NCI-H1417 (cell line): ENCODE measurements around the gene GID8.

Source experiments
- DNase-seq, 3 experiments: peaks; one replicate each; lab custom pipeline; 2025; lab: John Stamatoyannopoulos, UW

Gene GID8

GRCh38 chr20:62943396-62943795, 5.4 kb downstream of the GID8 start:
- no peak for DNase-seq

DNA sequence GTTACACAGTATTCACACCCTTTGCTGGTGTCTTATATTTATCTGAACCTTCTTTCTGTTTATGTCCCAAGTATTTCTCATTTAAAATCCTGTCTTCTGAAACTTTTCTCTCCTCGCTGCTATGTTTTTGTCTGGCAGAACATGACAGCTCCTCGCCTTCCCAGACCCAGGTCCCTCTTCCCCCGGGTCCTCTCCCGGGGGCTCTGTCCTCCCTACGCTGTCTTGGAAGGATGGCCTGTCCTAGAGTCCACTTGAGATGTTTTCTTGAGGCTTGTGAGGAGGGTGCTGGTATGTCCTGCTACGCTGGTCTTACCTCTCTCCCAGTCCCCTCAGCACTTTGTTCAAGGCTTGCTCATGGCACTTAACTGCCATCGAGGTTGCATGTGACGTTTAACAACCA, 6.2 kb downstream of the GID8 start:
- DNase-seq = no peak

DNA sequence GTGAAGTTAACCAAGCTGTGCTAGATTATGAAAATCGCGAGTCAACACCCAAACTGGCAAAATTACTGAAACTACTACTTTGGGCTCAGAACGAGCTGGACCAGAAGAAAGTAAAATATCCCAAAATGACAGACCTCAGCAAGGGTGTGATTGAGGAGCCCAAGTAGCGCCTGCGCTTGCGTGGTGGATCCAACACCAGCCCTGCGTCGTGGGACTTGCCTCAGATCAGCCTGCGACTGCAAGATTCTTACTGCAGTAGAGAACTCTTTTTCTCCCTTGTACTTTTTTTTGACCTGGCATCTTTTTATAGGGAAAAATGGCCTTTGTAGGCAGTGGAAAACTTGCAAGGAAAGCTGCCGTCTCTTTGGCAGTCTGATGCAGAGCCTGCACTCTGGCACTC, 6.8 kb downstream of the GID8 start:
- no peak for DNase-seq

DNA sequence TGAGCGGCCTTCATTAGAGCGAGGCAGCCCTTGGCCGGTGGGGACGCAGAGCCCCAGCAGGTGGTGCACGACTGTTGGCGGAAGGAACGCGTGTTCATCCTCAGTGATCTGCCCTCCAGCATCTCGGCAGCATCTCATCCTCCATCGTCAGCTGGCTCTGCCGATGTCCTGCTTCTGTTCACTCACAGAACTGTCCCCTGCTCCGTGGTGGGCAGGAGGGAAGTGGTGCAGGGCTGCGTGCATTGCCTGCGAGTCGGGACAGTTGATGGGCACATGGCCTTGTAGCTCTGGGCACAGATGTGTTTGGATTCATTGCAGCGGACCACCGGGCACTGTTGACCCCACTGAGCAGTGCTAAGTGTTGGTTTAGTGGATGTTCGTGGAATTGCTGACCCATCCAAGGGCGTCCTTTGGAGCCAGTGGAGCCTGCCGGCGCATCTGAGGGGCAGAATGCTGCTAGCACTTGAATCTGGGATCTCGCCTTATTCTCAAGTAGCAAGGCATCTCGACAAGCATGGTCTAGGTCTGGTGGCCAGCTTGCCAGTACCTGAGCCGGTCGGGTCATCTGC, 7.9 kb downstream of the GID8 start:
- DNase-seq = no peak

DNA sequence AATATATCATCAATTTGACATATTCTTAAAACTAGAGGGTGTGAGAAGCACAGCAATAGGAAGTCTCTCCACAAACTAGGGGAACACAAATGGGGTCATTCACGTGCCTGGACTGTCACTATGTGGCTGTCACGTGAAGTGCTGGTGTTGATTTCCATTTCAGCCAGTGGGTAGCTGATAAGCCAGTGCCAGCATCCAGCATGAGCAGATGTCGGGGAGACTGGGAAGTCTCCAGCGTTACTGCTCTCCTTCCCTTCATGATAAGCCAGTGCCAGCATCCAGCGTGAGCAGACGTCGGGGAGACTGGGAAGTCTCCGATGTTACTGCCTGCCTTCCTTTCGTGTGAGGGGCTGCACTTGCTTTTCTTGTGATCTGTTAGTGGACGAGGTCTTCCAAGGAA, 9.0 kb downstream of the GID8 start:
- DNase-seq = no peak

- DNase-seq = no peak
Observed at GRCh38 chr20:62947532-62948300, 9.8 kb downstream of the GID8 start.

GRCh38 chr20:62949153-62949821, 11.3 kb downstream of the GID8 start:
- no peak for DNase-seq

DNA sequence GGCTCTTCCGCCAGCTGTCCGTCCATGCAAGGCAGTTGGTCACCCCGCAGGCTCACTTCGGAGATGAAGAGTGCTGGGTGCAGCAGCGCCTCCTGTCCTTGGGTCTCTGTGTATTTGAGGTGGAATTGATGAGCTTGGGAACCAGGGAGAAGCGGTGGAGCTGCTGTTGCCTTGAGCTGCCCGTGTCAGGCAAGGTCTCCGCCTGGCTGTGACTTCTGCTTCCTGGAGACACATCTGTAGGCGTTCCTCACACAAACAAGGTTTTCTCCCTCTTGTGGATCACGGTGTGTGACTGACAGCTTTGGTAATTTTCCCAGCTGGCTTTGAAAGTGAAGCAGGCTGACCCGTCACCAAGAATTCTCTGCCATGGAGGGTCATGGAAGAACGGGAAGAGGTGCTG, 12.0 kb downstream of the GID8 start:
- no peak for DNase-seq

DNA sequence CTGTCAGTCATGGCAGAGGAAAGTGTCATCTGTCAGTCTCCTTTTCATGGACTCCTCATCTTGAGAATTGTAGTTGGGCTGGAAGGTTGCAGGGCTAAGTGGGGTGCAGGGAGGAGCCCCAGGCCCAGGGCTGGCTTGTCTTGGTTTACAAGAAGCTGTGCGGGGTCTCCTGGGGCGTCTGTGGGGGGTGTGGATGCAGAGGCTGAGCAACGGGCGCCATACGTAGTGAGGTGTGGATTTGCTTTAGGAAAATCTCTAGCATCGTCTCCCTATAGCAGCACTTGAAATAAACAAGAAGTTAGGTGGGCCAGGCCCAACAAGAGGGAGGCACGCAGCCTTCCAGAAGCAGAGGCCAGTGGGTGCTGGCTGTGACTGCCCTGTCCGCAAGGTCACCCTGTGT, 12.8 kb downstream of the GID8 start:
- DNase-seq = no peak

DNA sequence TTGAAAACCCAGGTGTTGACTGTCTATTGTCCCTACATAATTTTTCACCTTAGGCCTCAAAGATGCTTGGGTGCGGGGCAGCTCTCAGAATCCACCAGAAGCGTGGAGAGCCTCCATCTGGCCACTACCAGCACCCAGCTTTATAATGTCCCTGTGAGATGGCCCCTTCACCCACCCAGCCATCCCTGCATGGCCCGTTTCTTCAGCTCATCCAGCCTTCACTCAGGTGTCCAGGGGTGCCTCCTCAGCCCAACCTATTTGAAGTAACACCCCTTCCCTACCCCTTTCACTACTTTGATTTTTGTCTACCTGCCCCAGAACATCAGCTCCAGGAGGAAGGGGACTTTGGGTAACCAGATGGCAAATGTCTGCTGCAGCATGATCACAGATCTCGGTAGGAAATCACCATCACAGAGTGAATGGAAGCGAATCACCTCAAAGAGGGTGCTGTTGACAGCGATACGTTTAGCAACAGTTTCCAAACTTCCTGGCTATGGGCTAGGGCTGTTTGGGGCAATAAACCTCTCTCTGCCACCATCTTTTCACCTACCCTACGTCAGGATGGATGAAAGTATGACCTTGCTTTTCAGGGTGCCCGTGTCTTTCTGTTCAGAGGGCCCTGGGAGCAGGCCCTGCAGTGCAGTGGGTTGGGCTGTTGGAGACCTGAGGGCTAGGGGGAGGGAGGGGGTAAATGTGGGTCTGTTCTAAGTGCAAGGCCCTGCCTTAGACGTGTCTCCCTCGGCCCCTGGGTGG, 13.4 kb downstream of the GID8 start:
- DNase-seq = no peak

- DNase-seq = no peak
Observed at GRCh38 chr20:62951896-62952372, 14.0 kb downstream of the GID8 start.

- no peak for DNase-seq
Observed at GRCh38 chr20:62952373-62952967, 14.5 kb downstream of the GID8 start, which contains the start of gene SLC17A9. SLC17A9 (plus strand) TSS chr20:62952709; CDS start chr20:62952831, 122 bp downstream.

- no peak for DNase-seq
Observed at GRCh38 chr20:62952968-62953838, 15.3 kb downstream of the GID8 start.

- DNase-seq = peak; percentile 61 to 95 (median 87)
Observed at GRCh38 chr20:62953839-62954703, 16.1 kb downstream of the GID8 start.

GRCh38 chr20:62955519-62956386, 17.8 kb downstream of the GID8 start:
- peak in 2 of 3 experiments; percentile 18 to 45 for DNase-seq

GRCh38 chr20:62956387-62957135, 18.6 kb downstream of the GID8 start:
- no peak for DNase-seq

- no peak for DNase-seq
Observed at GRCh38 chr20:62957136-62958117, 19.5 kb downstream of the GID8 start.
